Hematopoietic multipotent progenitor cell treated with erythropoietin and hydrocortisone succinate and interleukin-3 and kit ligand, for 4 days (in vitro differentiated cells): ENCODE data around the gene PDCL3.

ENCODE experiments used
- DNase-seq: peaks from one replicate; pipeline ENCODE4 v3.0.0-alpha.2; 2015

The PDCL3 gene

GRCh38 chr2:100561191-100561590 is 1.6 kb upstream of the PDCL3 start:
- no peak for DNase-seq

- peak; percentile 53 for DNase-seq
Measured at GRCh38 chr2:100563407-100564247, 834 bp downstream of the PDCL3 start.

- no peak for DNase-seq
Measured at GRCh38 chr2:100568989-100569388, 6.2 kb downstream of the PDCL3 start.

- peak; percentile 74 for DNase-seq
Measured at GRCh38 chr2:100571668-100572067, 8.9 kb downstream of the PDCL3 start.

- no peak for DNase-seq
Measured at GRCh38 chr2:100577777-100578176, 15.0 kb downstream of the PDCL3 start.

GRCh38 chr2:100580367-100581276 is 17.8 kb downstream of the PDCL3 start:
- peak; percentile 72 for DNase-seq

- no peak for DNase-seq
Measured at GRCh38 chr2:100581277-100581612, 18.5 kb downstream of the PDCL3 start.

GRCh38 chr2:100584816-100585215 is 22.0 kb downstream of the PDCL3 start:
- peak; percentile 57 for DNase-seq

- peak; percentile 79 for DNase-seq
Measured at GRCh38 chr2:100588071-100588786, 25.4 kb downstream of the PDCL3 start.

- no peak for DNase-seq
Measured at GRCh38 chr2:100589527-100589926, 26.7 kb downstream of the PDCL3 start.

GRCh38 chr2:100592226-100592625 is 29.4 kb downstream of the PDCL3 start:
- no peak for DNase-seq

- no peak for DNase-seq
Measured at GRCh38 chr2:100596465-100596864, 33.7 kb downstream of the PDCL3 start.

GRCh38 chr2:100599566-100599965 is 36.8 kb downstream of the PDCL3 start:
- DNase-seq, result no peak

GRCh38 chr2:100601661-100602060 is 38.9 kb downstream of the PDCL3 start:
- DNase-seq, result no peak

- DNase-seq, result no peak
Measured at GRCh38 chr2:100603414-100603813, 40.6 kb downstream of the PDCL3 start.

- no peak for DNase-seq
Measured at GRCh38 chr2:100603948-100604633, 41.3 kb downstream of the PDCL3 start.

- no peak for DNase-seq
Measured at GRCh38 chr2:100606332-100606725, 43.5 kb downstream of the PDCL3 start.

GRCh38 chr2:100606726-100607343 is 44.0 kb downstream of the PDCL3 start:
- peak; percentile 56 for DNase-seq

- DNase-seq, result peak; percentile 75
Measured at GRCh38 chr2:100610381-100610831, 47.6 kb downstream of the PDCL3 start.

- no peak for DNase-seq
Measured at GRCh38 chr2:100611079-100612029, 48.6 kb downstream of the PDCL3 start.
